Testis (tissue), 2 donors: Measurements from ENCODE around the gene ATG5.

ENCODE experiments used
- CTCF ChIP-seq, 3 experiments: fragments of 450-650 bp in 2 of 3; fragments of 200-600 bp in 1 of 3; sonication (generic) in 1 of 3; IDR thresholded peaks; one replicate each; pipeline ENCODE4 v1.5.1; 2016 to 2019; ENCODE audit warnings: antibody characterized with exemption in 3 of 3, mild to moderate bottlenecking in 2 of 3, moderate library complexity in 1 of 3
- POLR2A ChIP-seq: fragments of 450-650 bp; IDR thresholded peaks from one replicate; pipeline ENCODE4 v1.6.1; 2017; ENCODE audit warnings: antibody characterized with exemption, mild to moderate bottlenecking, moderate library complexity

- no peak for TF ChIP-seq CTCF (IDR thresholded peaks at IDR 0.05)
- no peak for TF ChIP-seq POLR2A
Observed at GRCh38 chr6:106169517-106169916, 156.0 kb downstream of the ATG5 start.
